K562 (cell line): ENCODE data around the gene RBM4B. TPM values are rescaled to one million over a fixed set of nuclear protein-coding genes. Genes with fewer than 3 reads are reported as not detected.

ENCODE experiments used
- ATAC-seq: fragments of 200-7000 bp; cut with Tn5 transposase; 3 replicates; pipeline ENCODE4 v1.9.1; 2020; ENCODE audit warnings: moderate library complexity
- BruUV-seq: library from RNA; stranded (reverse); fragments of 400-500 nt; replicated peaks from 2 replicates; lab custom pipeline; 2021; lab: Mats Ljungman, UMichigan
- CTCF ChIA-PET: fragments of 300-600 bp; formaldehyde crosslinking; extraction: SDS; loops from one replicate; lab custom pipeline; 2021; ENCODE audit warnings: low intra/inter-chr PET ratio; lab: Yijun Ruan, JAX
- POLR2A ChIA-PET: fragments of 300-600, 350-650 bp; sonication (Branson Sonifier 250); formaldehyde crosslinking; extraction: SDS; loops from one replicate; lab custom pipeline; 2021; ENCODE audit warnings: antibody characterized with exemption, inconsistent platforms; lab: Yijun Ruan, JAX
- DNase-seq, 4 experiments: peaks; one replicate each; pipeline versions ENCODE4 v3.0.0 to v3.0.0-alpha.2; 2011 to 2018; ENCODE audit warnings: low spot score in 3 of 4, mixed read lengths in 3 of 4; ENCODE audit errors: extremely low read depth in 1 of 4
- FAIRE-seq: peaks from 2 replicates; lab custom pipeline; 2011; peaks lifted over from hg19 to GRCh38; lab: Jason Lieb, UNC
- H2AFZ ChIP-seq: 2 replicates; pipeline ENCODE4 v1.6.0; 2011; ENCODE audit warnings: low read depth, low read length, control low read depth, inconsistent platforms
- H3K27ac ChIP-seq: fragments of 200-600 bp; 3 replicates; pipeline ENCODE4 v1.8.0; 2011; ENCODE audit warnings: low read depth, mild to moderate bottlenecking, control low read depth, inconsistent platforms, low read length, moderate library complexity, mixed read lengths; ENCODE audit errors: extremely low read depth
- H3K27me3 ChIP-seq, 2 experiments: fragments of 300-600 bp in 1 of 2; 2 replicates in 1 of 2; 3 replicates in 1 of 2; pipeline versions ENCODE4 v1.6.0 to v1.8.0; 2011; ENCODE audit warnings: inconsistent platforms in 2 of 2, low read length in 2 of 2, mild to moderate bottlenecking in 1 of 2, mixed read lengths in 1 of 2, moderate library complexity in 1 of 2; ENCODE audit not compliant: control insufficient read depth in 2 of 2, insufficient read depth in 2 of 2
- H3K36me3 ChIP-seq: fragments of 300-600 bp; 3 replicates; pipeline ENCODE4 v1.8.0; 2011; ENCODE audit warnings: mild to moderate bottlenecking, low read length, inconsistent platforms; ENCODE audit not compliant: control insufficient read depth, insufficient read depth
- H3K4me1 ChIP-seq, 2 experiments: fragments of 200-600 bp in 1 of 2; replicated peaks in 1 of 2; 2 replicates in 1 of 2; 3 replicates in 1 of 2; pipeline versions ENCODE4 v1.5.1 to v1.8.0; 2011; ENCODE audit warnings: inconsistent platforms in 2 of 2, low read length in 2 of 2, mild to moderate bottlenecking in 1 of 2, mixed read lengths in 1 of 2, moderate library complexity in 1 of 2; ENCODE audit not compliant: control insufficient read depth in 2 of 2, insufficient read depth in 2 of 2
- H3K4me2 ChIP-seq: 2 replicates; pipeline ENCODE4 v1.6.1; 2011; ENCODE audit warnings: low read length, control low read depth, inconsistent platforms, mixed read lengths; ENCODE audit not compliant: insufficient read depth
- H3K4me3 ChIP-seq: fragments of 200-600 bp; sonication (generic), shearing (Covaris generic); 2 replicates; pipeline ENCODE4 v1.5.1; 2016; ENCODE audit warnings: control low read depth, inconsistent platforms
- H3K79me2 ChIP-seq: fragments of 200-600 bp; 3 replicates; pipeline ENCODE4 v1.8.0; 2011; ENCODE audit warnings: low read length, inconsistent platforms; ENCODE audit not compliant: control insufficient read depth, insufficient read depth
- H3K9ac ChIP-seq, 2 experiments: 2 replicates each; pipeline versions ENCODE4 v1.6.0 to v1.6.1; 2011; ENCODE audit warnings: low read depth in 2 of 2, low read length in 2 of 2, control low read depth in 1 of 2, inconsistent platforms in 1 of 2, mild to moderate bottlenecking in 1 of 2, mixed read lengths in 1 of 2; ENCODE audit not compliant: insufficient read depth in 1 of 2
- H3K9me1 ChIP-seq: one replicate; pipeline ENCODE4 v1.6.0; 2011; ENCODE audit warnings: inconsistent platforms, mild to moderate bottlenecking, low read length, moderate library complexity; ENCODE audit not compliant: control insufficient read depth, insufficient read depth
- H3K9me3 ChIP-seq: replicated peaks from 2 replicates; pipeline ENCODE4 v1.5.1; 2011; ENCODE audit warnings: low read depth, low read length, inconsistent platforms; ENCODE audit not compliant: control insufficient read depth, insufficient read depth
- H4K20me1 ChIP-seq: replicated peaks from 2 replicates; pipeline ENCODE4 v1.6.1; 2011; ENCODE audit warnings: low read length, inconsistent platforms, mixed read lengths; ENCODE audit not compliant: control insufficient read depth, insufficient read depth
- ATF1 ChIP-seq, 2 experiments: fragments of 450-650 bp in 1 of 2; IDR thresholded peaks; 2 replicates each; pipeline ENCODE4 v1.6.1; 2016; ENCODE audit warnings: missing compliant biosample characterization in 1 of 2, missing genetic modification characterization in 1 of 2
- BMI1 ChIP-seq: fragments of 150-350 bp; IDR thresholded peaks from 2 replicates; pipeline ENCODE4 v1.6.1; 2014; ENCODE audit warnings: low read length
- JUND ChIP-seq, 2 experiments: IDR thresholded peaks; 2 replicates in 1 of 2; 3 replicates in 1 of 2; pipeline ENCODE4 v1.6.1; 2011; ENCODE audit warnings: borderline replicate concordance in 2 of 2, low read depth in 2 of 2, low read length in 2 of 2, improper control_type of control experiment in 1 of 2, missing biosample characterization in 1 of 2, missing genetic modification characterization in 1 of 2, missing genetic modification reagents in 1 of 2
- LEF1 ChIP-seq: fragments of 450-650 bp; IDR thresholded peaks from 2 replicates; pipeline ENCODE4 v1.6.1; 2016; ENCODE audit warnings: mild to moderate bottlenecking
- RBM14 ChIP-seq: fragments of 200-400 bp; formaldehyde crosslinking; IDR thresholded peaks from 2 replicates; pipeline ENCODE4 v1.6.1; 2018; ENCODE audit warnings: low read depth, mild to moderate bottlenecking, low read length, moderate library complexity, borderline replicate concordance; ENCODE audit not compliant: insufficient read depth
- RERE ChIP-seq: sonication (generic); formaldehyde crosslinking; IDR thresholded peaks from 2 replicates; pipeline ENCODE4 v1.8.0; 2023; ENCODE audit warnings: missing genetic modification reagents, mild to moderate bottlenecking, borderline replicate concordance
- SRSF7 ChIP-seq: fragments of 200-400 bp; formaldehyde crosslinking; optimal IDR thresholded peaks from 2 replicates; pipeline ENCODE3; 2017; ENCODE audit warnings: mild to moderate bottlenecking, low read depth, low read length
- ZBTB49 ChIP-seq: sonication (generic); formaldehyde crosslinking; IDR thresholded peaks from 2 replicates; pipeline ENCODE4 v1.8.0; 2022; ENCODE audit warnings: missing genetic modification reagents, mild to moderate bottlenecking, borderline replicate concordance
- WGBS: fragments of 100-300 bp; shearing (Covaris generic); methylation state at CpG from one replicate; pipeline ENCODE4 v1.1.6; 2016; ENCODE audit warnings: low coverage, mixed read lengths; ENCODE audit not compliant: insufficient coverage; ENCODE audit errors: missing lambda C conversion rate; 5-methylcytosine and 5-hydroxymethylcytosine counted together
- in situ Hi-C: fragments of 300-500 bp; cut with MboI; formaldehyde crosslinking; loops from 4 replicates; pipeline ENCODE4 v1.15.0; 2018; ENCODE audit warnings: inconsistent platforms, mixed read lengths
- intact Hi-C: fragments of 100-400 bp; cut with micrococcal nuclease; formaldehyde crosslinking; loops from 2 replicates; pipeline ENCODE4 v1.14.2; 2022
- polyA plus RNA-seq, 8 experiments: library from polyadenylated mRNA; depleted of rRNA in 4 of 8; stranded (reverse) in 5 of 8; unstranded in 3 of 8; fragments of >200 nt; fragmentation: Nextera tagmentation in 2 of 8; fragmentation: Illumina TruSeq in 1 of 8; extraction: Ambion mirVana in 2 of 8; extraction: Trizol in 1 of 8; gene quantifications; 2 replicates each; pipeline versions ENCODE4 v1.2.1 to v1.2.3, GENCODE V29; 2011 to 2014; ENCODE audit warnings: inconsistent platforms in 1 of 8, missing spikeins in 1 of 8
- total RNA-seq, 7 experiments: library from RNA; depleted of rRNA in 6 of 7; stranded (reverse); fragments of >200 nt in 6 of 7; fragmentation: Illumina TruSeq in 2 of 7; extraction: Trizol in 2 of 7; gene quantifications; 2 replicates each; pipeline versions ENCODE4 v1.2.1 to v1.2.3, GENCODE V29; 2011 to 2021; ENCODE audit warnings: low replicate concordance in 1 of 7

RBM4B gene
- total and polyA plus RNA-seq, 9 of the 15 experiments (the other 6 are each of a cell fraction or from before 2014, with no cell fraction given) = 14.6 to 39.9 (median 23.3) TPM

GRCh38 chr11:66687831-66688281 is 10.2 kb upstream of the RBM4B start (continued):
- TF ChIP-seq ZBTB49 (CRISPR knock-in tag) = no peak

- DNase-seq = no peak
- Histone ChIP-seq H3K79me2 (no peaks in the 10 kb centered on the region), H3K36me3 (peaks cover 59% of the 10 kb centered on the region; the same call in 2 of the 3 replicates), H3K4me1 (peaks cover 0 to 3% of the 10 kb centered on the region in 2 experiments; a peak in 1 of 5 replicates), H3K4me2 (no peak overlapping the region), H3K9ac (peak overlapping the region in 1 of 2 experiments; percentile 33; a peak in 1 of 4 replicates), H3K4me3 (no peak overlapping the region), H3K9me1 (no peaks in the 10 kb centered on the region), H3K9me3 (no peaks in the 10 kb centered on the region), H3K27ac (no peak overlapping the region), H4K20me1 (no peaks in the 10 kb centered on the region), H3K27me3 (no peaks in the 10 kb centered on the region), H2AFZ (no peak overlapping the region)
- intact Hi-C loops (no loop called here), in situ Hi-C loops (no loop called here)
- ChIA-PET POLR2A (interaction anchor here (0.6 to 2.1 kb wide), 5 partner anchors 9 to 158 kb away, joined by 3 to 10 read pairs (median 4); partner anchors contain the start of gene RBM4B), CTCF (no interaction called here)
- WGBS = 93% methylated on average over 26 of the region's 33 CpGs
- no peak for FAIRE-seq
- no peak for ATAC-seq
- no TSS peak for BruUV-seq
- TF ChIP-seq LEF1 (no peak), SRSF7 (no peak), ATF1 (CRISPR knock-in tag; IDR thresholded peaks at IDR 0.05) (no peak), ATF1 (tag; IDR thresholded peaks at IDR 0.05) (no peak), RERE (CRISPR knock-in tag) (no peak), RBM14 (no peak), BMI1 (no peak), JUND (IDR thresholded peaks at IDR 0.05; ENCODE audit: borderline replicate concordance, low read depth, low read length) (no peak), JUND (tag; IDR thresholded peaks at IDR 0.05; ENCODE audit: borderline replicate concordance, low read depth, low read length) (no peak)
These were observed 9.4 kb upstream of the RBM4B start for GRCh38 chr11:66686801-66687750.
